ENCODE measurements around the gene DENND11. TPM values are rescaled to one million over a fixed set of nuclear protein-coding genes. Genes with fewer than 3 reads are reported as not detected.

The DENND11 gene
- total and polyA plus RNA-seq, 9 of the 15 experiments (the other 6 are each of a cell fraction or from before 2014, with no cell fraction given): 0.07 to 1.1 (median 0.36) TPM

DNA sequence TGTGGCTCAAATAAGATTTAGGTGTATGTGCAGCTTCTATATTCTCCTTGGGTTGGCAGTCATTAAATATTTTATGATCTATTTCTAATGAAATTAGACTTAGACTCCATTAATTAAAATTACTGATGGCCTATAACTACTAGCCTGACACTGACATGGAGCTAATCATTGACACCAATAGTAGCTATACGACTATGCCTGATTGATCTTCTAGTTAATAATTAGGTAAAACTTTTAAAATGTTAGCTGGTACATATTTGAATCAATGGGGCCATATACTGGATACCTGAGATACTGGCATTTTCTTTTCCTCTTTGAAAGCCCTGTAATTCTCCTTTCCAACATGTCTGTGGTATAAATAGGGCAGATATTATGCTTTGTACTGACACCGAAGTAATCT, 20.6 kb upstream of the DENND11 start (continued):
- TF ChIP-seq THRA (IDR thresholded peaks at IDR 0.05) (no peak), SNIP1 (IDR thresholded peaks at IDR 0.05; ENCODE audit: low read depth) (no peak), DMBX1 (CRISPR knock-in tag; IDR thresholded peaks at IDR 0.05; ENCODE audit: borderline replicate concordance) (no peak), ZNF24 (IDR thresholded peaks at IDR 0.05) (no peak), ZEB2 (IDR thresholded peaks at IDR 0.05) (no peak), CTBP1 (IDR thresholded peaks at IDR 0.05; ENCODE audit: borderline replicate concordance) (no peak), ZNF318 (IDR thresholded peaks at IDR 0.05; ENCODE audit: borderline replicate concordance in 1 of 2, low read depth in 1 of 2) (no peak), ZNF347 (CRISPR knock-in tag; IDR thresholded peaks at IDR 0.05; ENCODE audit: low read depth) (no peak)
